WTC11 (cell line): Measurements from ENCODE around the gene CA11. TPM values are rescaled to one million over a fixed set of nuclear protein-coding genes. Genes with fewer than 3 reads are reported as not detected.

Experiments used
- ATAC-seq: fragments of 200-7000 bp; cut with Tn5 transposase; 2 replicates; pipeline ENCODE4 v1.10.0; 2021; ENCODE audit warnings: mild to moderate bottlenecking, moderate library complexity
- CTCF ChIA-PET: fragments of 300-600 bp; sonication (Branson Sonifier 250); formaldehyde crosslinking; loops from one replicate; lab custom pipeline; 2021; ENCODE audit warnings: antibody characterized with exemption; lab: Charles Lee
- POLR2A ChIA-PET: fragments of 350-600 bp; sonication (Branson Sonifier 250); formaldehyde crosslinking; loops from one replicate; lab custom pipeline; 2021; ENCODE audit warnings: antibody characterized with exemption; lab: Charles Lee
- DNase-seq: peaks from one replicate; pipeline ENCODE4 v3.0.0; 2021; ENCODE audit warnings: low spot score
- H3K27ac Mint-ChIP-seq: 2 replicates; pipeline ENCODE4 v1.8.0; 2021; ENCODE audit warnings: mixed read lengths
- H3K27me3 Mint-ChIP-seq: 2 replicates; pipeline ENCODE4 v1.8.0; 2021; ENCODE audit warnings: low read depth, mild to moderate bottlenecking, moderate library complexity, mixed read lengths
- H3K36me3 Mint-ChIP-seq: 2 replicates; pipeline ENCODE4 v1.8.0; 2021; ENCODE audit warnings: mixed read lengths
- H3K4me1 Mint-ChIP-seq: 2 replicates; pipeline ENCODE4 v1.8.0; 2022; ENCODE audit warnings: mixed read lengths
- H3K4me3 Mint-ChIP-seq: 2 replicates; pipeline ENCODE4 v1.8.0; 2021; ENCODE audit warnings: mild to moderate bottlenecking, moderate library complexity, mixed read lengths
- H3K9me3 Mint-ChIP-seq: 2 replicates; pipeline ENCODE4 v1.8.0; 2021; ENCODE audit warnings: mixed read lengths
- ATF3 ChIP-seq: sonication (generic); formaldehyde crosslinking; conservative IDR thresholded peaks from 2 replicates; pipeline ENCODE4 v1.8.1; 2022; ENCODE audit warnings: mild to moderate bottlenecking, missing genetic modification reagents
- FOXP1 ChIP-seq: sonication (generic); formaldehyde crosslinking; IDR thresholded peaks from 2 replicates; pipeline ENCODE4 v1.8.0; 2022; ENCODE audit warnings: missing genetic modification reagents, mild to moderate bottlenecking, moderate library complexity, borderline replicate concordance
- HMGA2 ChIP-seq: fragments of 250-450 bp; sonication (Bioruptor Pico); IDR thresholded peaks from 2 replicates; pipeline ENCODE4 v1.4.0; 2021; ENCODE audit warnings: mild to moderate bottlenecking, moderate library complexity
- IRF2 ChIP-seq: sonication (generic); formaldehyde crosslinking; IDR thresholded peaks from 2 replicates; pipeline ENCODE4 v1.8.0; 2022; ENCODE audit warnings: low read depth, missing genetic modification reagents, borderline replicate concordance
- JUN ChIP-seq: sonication (generic); formaldehyde crosslinking; IDR thresholded peaks from 2 replicates; pipeline ENCODE4 v1.8.0; 2023; ENCODE audit warnings: mild to moderate bottlenecking, missing genetic modification reagents
- NR1H2 ChIP-seq: sonication (generic); formaldehyde crosslinking; IDR thresholded peaks from 2 replicates; pipeline ENCODE4 v1.9.0; 2021; ENCODE audit warnings: mild to moderate bottlenecking, moderate library complexity, missing genetic modification reagents
- NR2C2 ChIP-seq: sonication (generic); formaldehyde crosslinking; IDR thresholded peaks from 2 replicates; pipeline ENCODE4 v1.8.0; 2022; ENCODE audit warnings: mild to moderate bottlenecking, missing genetic modification reagents
- NR3C1 ChIP-seq: sonication (generic); formaldehyde crosslinking; conservative IDR thresholded peaks from 2 replicates; pipeline ENCODE4 v1.8.1; 2023; ENCODE audit warnings: low read depth, mild to moderate bottlenecking, missing genetic modification reagents
- PRRX2 ChIP-seq: fragments of 250-450 bp; sonication (Bioruptor Pico); IDR thresholded peaks from 2 replicates; pipeline ENCODE4 v1.8.0; 2021; ENCODE audit warnings: mild to moderate bottlenecking
- SOX15 ChIP-seq: fragments of 250-450 bp; sonication (Bioruptor Pico); IDR thresholded peaks from 2 replicates; pipeline ENCODE4 v1.9.0; 2021; ENCODE audit warnings: mild to moderate bottlenecking
- TCF7 ChIP-seq: sonication (generic); formaldehyde crosslinking; IDR thresholded peaks from 2 replicates; pipeline ENCODE4 v1.8.0; 2022; ENCODE audit warnings: mild to moderate bottlenecking, low read depth, missing genetic modification reagents, moderate library complexity
- ZNF138 ChIP-seq: sonication (generic); formaldehyde crosslinking; conservative IDR thresholded peaks from 2 replicates; pipeline ENCODE4 v1.8.1; 2022; ENCODE audit warnings: mild to moderate bottlenecking, moderate library complexity, missing genetic modification reagents
- ZNF263 ChIP-seq: sonication (generic); formaldehyde crosslinking; IDR thresholded peaks from 2 replicates; pipeline ENCODE4 v1.8.1; 2022; ENCODE audit warnings: low read depth, mild to moderate bottlenecking, moderate library complexity, missing genetic modification reagents
- ZNF416 ChIP-seq: fragments of 250-450 bp; sonication (Bioruptor Pico); IDR thresholded peaks from 2 replicates; pipeline ENCODE4 v1.9.0; 2021; ENCODE audit warnings: mild to moderate bottlenecking, inconsistent platforms
- total RNA-seq: library from RNA; stranded (reverse); gene quantifications from 3 replicates; pipeline ENCODE4 v1.2.3, GENCODE V29; 2021
- TF ChIP-seq, protein P1 (sequence below): fragments of 250-450 bp; sonication (Bioruptor Pico); IDR thresholded peaks from 2 replicates; pipeline ENCODE4 v2.1.2; 2022; ENCODE audit warnings: mild to moderate bottlenecking, moderate library complexity
- TF ChIP-seq, protein P2 (sequence below): sonication (generic); formaldehyde crosslinking; IDR thresholded peaks from 2 replicates; pipeline ENCODE4 v1.8.1; 2022; ENCODE audit warnings: mild to moderate bottlenecking, missing genetic modification reagents, moderate library complexity, borderline replicate concordance
- TF ChIP-seq, protein P3 (sequence below): sonication (generic); formaldehyde crosslinking; IDR thresholded peaks from 2 replicates; pipeline ENCODE4 v1.8.1; 2023; ENCODE audit warnings: mild to moderate bottlenecking, missing genetic modification reagents, moderate library complexity
- TF ChIP-seq, protein P4 (sequence below): sonication (generic); formaldehyde crosslinking; IDR thresholded peaks from 2 replicates; pipeline ENCODE4 v1.8.0; 2022; ENCODE audit warnings: mild to moderate bottlenecking, missing genetic modification reagents
- TF ChIP-seq, protein P5 (sequence below): sonication (generic); formaldehyde crosslinking; IDR thresholded peaks from 2 replicates; pipeline ENCODE4 v1.8.0; 2022; ENCODE audit warnings: mild to moderate bottlenecking, missing genetic modification reagents
- TF ChIP-seq, protein P6 (sequence below): sonication (generic); formaldehyde crosslinking; conservative IDR thresholded peaks from 2 replicates; pipeline ENCODE4 v1.8.1; 2023; ENCODE audit warnings: mild to moderate bottlenecking, low read depth, missing genetic modification reagents, moderate library complexity

The CA11 gene
- total RNA-seq, 1 experiment from 2014 or later: 41.4 TPM

DNA sequence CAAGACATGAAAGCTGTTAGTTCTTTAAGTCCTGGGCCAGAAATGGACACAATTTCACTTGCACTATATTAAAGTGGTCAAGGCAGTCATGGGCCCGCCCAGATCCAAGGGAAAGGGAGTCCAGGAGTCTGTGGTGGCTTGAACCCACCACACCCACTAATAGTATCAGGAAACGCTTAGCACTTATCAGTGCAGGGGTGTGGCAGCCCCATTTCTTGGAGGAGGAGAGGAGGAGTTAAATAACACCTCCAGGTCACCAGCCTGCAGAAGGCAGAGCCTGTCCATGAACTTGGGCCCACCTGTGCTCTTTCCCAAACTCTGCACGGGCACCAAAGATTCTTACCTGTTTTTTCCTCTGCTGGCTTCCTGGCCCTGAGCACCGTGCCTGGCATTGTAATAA, 32.2 kb upstream of the CA11 start:
- CTCF ChIA-PET: interaction anchor here (1.6 kb wide), 1 partner anchor 33 kb away, joined by 5 read pairs; no protein-coding TSS in a partner anchor
- Mint-ChIP-seq H3K9me3 (no peaks in the 10 kb centered on the region), H3K36me3 (no peaks in the 10 kb centered on the region), H3K4me3 (no peak overlapping the region), H3K27me3 (peaks cover 15% of the 10 kb centered on the region), H3K4me1 (peaks cover 26% of the 10 kb centered on the region), H3K27ac (no peak overlapping the region)
- DNase-seq: no peak
- TF ChIP-seq ZNF138 (CRISPR knock-in tag) (no peak), ATF3 (CRISPR knock-in tag) (no peak), SOX15 (CRISPR knock-in tag) (no peak), ZNF263 (CRISPR knock-in tag) (no peak), JUN (CRISPR knock-in tag) (no peak), HMGA2 (no peak)
- TF ChIP-seq, protein P1, sequence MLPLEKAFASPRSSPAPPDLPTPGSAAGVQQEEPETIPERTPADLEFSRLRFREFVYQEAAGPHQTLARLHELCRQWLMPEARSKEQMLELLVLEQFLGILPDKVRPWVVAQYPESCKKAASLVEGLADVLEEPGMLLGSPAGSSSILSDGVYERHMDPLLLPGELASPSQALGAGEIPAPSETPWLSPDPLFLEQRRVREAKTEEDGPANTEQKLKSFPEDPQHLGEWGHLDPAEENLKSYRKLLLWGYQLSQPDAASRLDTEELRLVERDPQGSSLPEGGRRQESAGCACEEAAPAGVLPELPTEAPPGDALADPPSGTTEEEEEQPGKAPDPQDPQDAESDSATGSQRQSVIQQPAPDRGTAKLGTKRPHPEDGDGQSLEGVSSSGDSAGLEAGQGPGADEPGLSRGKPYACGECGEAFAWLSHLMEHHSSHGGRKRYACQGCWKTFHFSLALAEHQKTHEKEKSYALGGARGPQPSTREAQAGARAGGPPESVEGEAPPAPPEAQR (CRISPR knock-in tag): no peak
- TF ChIP-seq, protein P2, sequence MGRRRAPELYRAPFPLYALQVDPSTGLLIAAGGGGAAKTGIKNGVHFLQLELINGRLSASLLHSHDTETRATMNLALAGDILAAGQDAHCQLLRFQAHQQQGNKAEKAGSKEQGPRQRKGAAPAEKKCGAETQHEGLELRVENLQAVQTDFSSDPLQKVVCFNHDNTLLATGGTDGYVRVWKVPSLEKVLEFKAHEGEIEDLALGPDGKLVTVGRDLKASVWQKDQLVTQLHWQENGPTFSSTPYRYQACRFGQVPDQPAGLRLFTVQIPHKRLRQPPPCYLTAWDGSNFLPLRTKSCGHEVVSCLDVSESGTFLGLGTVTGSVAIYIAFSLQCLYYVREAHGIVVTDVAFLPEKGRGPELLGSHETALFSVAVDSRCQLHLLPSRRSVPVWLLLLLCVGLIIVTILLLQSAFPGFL (CRISPR knock-in tag): no peak
- TF ChIP-seq, protein P3, sequence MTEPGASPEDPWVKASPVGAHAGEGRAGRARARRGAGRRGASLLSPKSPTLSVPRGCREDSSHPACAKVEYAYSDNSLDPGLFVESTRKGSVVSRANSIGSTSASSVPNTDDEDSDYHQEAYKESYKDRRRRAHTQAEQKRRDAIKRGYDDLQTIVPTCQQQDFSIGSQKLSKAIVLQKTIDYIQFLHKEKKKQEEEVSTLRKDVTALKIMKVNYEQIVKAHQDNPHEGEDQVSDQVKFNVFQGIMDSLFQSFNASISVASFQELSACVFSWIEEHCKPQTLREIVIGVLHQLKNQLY (CRISPR knock-in tag): no peak
- TF ChIP-seq, protein P4, sequence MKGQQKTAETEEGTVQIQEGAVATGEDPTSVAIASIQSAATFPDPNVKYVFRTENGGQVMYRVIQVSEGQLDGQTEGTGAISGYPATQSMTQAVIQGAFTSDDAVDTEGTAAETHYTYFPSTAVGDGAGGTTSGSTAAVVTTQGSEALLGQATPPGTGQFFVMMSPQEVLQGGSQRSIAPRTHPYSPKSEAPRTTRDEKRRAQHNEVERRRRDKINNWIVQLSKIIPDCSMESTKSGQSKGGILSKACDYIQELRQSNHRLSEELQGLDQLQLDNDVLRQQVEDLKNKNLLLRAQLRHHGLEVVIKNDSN: no peak
- TF ChIP-seq, protein P5, sequence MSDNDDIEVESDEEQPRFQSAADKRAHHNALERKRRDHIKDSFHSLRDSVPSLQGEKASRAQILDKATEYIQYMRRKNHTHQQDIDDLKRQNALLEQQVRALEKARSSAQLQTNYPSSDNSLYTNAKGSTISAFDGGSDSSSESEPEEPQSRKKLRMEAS (CRISPR knock-in tag): no peak
- TF ChIP-seq, protein P6, sequence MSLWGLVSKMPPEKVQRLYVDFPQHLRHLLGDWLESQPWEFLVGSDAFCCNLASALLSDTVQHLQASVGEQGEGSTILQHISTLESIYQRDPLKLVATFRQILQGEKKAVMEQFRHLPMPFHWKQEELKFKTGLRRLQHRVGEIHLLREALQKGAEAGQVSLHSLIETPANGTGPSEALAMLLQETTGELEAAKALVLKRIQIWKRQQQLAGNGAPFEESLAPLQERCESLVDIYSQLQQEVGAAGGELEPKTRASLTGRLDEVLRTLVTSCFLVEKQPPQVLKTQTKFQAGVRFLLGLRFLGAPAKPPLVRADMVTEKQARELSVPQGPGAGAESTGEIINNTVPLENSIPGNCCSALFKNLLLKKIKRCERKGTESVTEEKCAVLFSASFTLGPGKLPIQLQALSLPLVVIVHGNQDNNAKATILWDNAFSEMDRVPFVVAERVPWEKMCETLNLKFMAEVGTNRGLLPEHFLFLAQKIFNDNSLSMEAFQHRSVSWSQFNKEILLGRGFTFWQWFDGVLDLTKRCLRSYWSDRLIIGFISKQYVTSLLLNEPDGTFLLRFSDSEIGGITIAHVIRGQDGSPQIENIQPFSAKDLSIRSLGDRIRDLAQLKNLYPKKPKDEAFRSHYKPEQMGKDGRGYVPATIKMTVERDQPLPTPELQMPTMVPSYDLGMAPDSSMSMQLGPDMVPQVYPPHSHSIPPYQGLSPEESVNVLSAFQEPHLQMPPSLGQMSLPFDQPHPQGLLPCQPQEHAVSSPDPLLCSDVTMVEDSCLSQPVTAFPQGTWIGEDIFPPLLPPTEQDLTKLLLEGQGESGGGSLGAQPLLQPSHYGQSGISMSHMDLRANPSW (CRISPR knock-in tag): no peak
- ATAC-seq: no peak
- POLR2A ChIA-PET: no interaction called here

DNA sequence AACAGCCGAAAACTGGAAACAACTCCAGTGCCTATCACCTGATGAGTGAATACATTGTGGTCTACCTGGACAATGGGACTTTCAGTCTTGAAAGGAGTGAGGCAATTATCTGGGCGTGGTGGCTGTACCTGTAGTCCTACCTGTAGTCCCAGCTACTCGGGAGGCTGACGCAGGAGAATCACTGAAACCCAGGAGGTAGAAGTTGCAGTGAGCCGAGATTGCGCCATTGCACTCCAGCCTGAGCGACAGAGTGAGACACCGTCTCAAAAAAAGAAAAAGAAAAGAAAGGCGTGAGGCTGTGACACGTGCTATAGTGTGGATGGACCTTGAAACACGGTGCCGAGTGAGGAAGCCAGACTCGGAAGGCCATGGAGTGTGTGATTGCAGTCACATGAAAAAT, 30.9 kb upstream of the CA11 start:
- H3K4me3 Mint-ChIP-seq: no peak overlapping the region
- ChIA-PET CTCF (interaction anchor here (1.0 to 4.0 kb wide), 6 partner anchors 19 to 749 kb away, joined by 3 to 56 read pairs (median 14); partner anchors contain the start of gene FUT2), POLR2A (no interaction called here)
- H3K27ac Mint-ChIP-seq: no peak overlapping the region
- H3K27me3 Mint-ChIP-seq: peaks cover 15% of the 10 kb centered on the region
- TF ChIP-seq ZNF416 (CRISPR knock-in tag): no peak
- TF ChIP-seq, protein P6 (CRISPR knock-in tag): no peak
- TF ChIP-seq FOXP1: no peak
- TF ChIP-seq IRF2: no peak
- TF ChIP-seq NR2C2 (CRISPR knock-in tag): no peak
- no peak for TF ChIP-seq NR1H2
- TF ChIP-seq TCF7: no peak
- no peak for TF ChIP-seq PRRX2 (CRISPR knock-in tag)
- TF ChIP-seq SOX15 (CRISPR knock-in tag): no peak
- no peak for TF ChIP-seq ZNF138 (CRISPR knock-in tag)
- TF ChIP-seq NR3C1 (CRISPR knock-in tag): no peak
- DNase-seq (no peak), ATAC-seq (no peak)
- H3K36me3 Mint-ChIP-seq: no peaks in the 10 kb centered on the region
- no peaks in the 10 kb centered on the region for H3K9me3 Mint-ChIP-seq
- peaks cover 26% of the 10 kb centered on the region for H3K4me1 Mint-ChIP-seq
